HG02623 (cell line): ENCODE measurements around the gene HMGB4.

Experiments used
- ATAC-seq: cut with Tn5 transposase; IDR thresholded peaks from one replicate; pipeline ENCODE4 v1.9.1; 2021; ENCODE audit warnings: moderate library complexity; ENCODE audit not compliant: unreplicated experiment

The HMGB4 gene, protein sequence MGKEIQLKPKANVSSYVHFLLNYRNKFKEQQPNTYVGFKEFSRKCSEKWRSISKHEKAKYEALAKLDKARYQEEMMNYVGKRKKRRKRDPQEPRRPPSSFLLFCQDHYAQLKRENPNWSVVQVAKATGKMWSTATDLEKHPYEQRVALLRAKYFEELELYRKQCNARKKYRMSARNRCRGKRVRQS

DNA sequence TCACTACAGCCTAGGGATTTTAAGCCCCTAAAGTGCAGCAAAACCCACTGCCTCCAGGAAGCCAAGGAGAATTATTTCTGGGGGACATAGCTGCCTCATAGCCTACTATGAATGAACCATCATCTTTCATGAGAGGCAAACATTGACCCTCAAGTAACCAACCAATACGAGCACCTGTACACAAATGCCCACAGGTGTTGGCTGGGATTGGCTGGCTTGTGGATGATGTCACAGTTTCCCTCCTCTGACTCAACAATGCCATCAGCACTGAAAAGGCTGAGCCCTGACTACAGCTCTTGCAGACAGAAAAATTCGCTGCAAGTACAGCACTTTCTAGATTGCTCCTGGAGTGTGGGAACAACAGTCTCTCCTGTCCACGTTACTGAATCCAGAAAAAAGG lies at the start of gene HMGB4:
TSS of gene HMGB4 (plus strand) at position 301 of the 400 bp plus-strand sequence. CDS start 113 bp downstream, outside the sequence.
- no peak for ATAC-seq

DNA sequence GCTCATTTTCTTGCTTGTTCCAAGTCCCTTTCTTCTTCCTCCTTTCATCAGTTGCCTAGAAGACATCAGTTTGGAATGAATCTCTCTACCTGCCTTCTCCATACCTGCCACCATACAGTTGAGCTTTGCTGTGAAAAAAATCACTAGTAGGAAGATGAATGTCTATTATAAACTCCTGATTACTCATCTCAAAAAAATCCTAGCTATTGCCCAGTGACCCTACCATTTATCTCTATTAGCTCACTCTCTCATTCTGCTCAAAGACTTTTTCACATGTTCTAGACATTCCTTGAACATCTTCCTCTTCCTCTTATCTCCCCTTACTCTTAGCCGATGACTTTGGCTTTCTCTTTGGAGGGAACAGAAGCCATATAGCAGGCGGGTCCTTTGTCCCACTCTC lies 49.7 kb upstream of the HMGB4 start:
- no peak for ATAC-seq

DNA sequence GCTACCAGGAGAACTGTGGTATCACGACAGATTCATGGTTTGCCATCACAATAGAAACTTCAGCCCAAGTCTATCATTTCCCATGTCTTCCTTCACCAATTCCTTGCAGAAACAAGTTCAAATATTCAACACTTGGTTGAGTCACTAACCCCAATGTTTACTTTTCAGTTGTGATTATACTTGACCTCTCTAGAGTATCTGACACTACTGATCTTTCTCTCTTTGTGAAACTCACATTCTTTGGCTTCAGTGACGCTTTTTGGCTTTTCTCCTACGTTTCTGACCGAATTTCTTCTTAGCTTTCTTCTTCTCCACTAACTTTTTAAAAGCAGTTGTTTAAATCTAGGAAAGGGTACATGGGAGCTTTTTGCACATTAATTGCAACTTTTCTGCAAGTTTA lies 48.8 kb upstream of the HMGB4 start:
- ATAC-seq, result no peak

DNA sequence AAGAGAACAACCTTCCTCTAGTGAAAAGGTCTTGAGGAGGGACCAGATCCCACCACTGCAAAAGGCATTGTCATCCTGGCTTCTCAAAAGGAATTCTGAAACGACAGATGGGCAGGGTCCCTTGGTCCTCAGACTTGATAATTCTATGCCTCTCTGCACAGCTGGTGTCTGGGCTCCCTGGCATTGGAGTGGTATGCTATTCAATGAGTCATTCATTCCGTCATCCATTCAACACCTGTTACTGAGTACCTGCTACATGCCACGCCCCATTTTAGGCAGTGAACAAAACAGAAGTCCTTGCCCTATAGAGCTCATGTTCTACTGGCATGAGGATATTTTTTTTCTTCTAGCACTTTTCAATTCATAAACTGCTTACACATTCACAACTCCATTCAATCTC lies 45.8 kb upstream of the HMGB4 start:
- no peak for ATAC-seq

DNA sequence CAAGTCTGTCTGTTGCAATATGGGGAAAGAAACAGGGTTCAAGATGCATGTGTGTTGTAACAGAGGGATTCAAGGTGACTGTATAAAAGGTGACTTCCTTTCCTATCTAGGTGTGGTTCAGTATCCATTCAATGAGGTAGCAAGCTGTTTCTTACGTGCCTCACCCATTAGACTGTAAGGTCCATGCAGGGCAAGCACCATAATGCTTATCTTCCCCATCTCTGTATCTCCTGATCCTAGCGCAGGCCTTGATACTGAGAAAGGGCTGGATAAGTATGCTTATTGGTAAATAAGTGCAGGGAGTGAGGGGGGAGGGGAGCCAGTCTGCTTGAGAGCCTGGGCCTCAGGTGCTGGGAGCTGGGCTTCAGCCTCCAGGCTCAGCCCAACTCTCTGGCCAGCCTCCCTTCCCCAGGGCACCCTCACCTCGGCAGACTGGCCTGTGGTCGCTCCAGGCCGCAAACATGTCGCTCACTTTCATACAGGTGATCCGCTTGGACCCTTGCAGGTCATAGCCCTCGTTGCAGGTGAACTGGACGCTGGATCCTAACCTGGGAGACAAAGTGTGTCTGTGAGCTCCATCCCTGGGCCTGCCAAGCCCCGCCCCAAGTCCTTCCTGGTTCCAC lies 44.5 kb upstream of the HMGB4 start:
- ATAC-seq, result no peak

DNA sequence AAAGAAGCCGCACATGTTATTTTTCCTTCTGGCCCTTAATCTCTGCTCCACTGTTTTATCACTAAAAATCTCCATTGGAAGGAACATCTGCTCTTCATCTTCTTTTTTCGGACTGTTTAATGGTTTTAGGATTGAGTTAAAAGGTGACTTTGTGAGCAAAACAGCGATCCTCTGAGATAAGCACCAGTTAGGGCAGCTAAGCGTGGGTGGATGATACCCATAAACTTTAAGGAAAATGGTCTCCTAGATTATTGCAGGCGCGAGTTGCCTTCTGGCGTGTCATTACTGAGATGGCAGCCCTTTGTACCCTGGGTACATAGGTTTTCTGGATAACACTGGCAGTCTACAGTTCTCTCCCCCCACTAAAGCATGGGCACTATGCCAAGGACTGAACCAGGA lies 44.0 kb upstream of the HMGB4 start:
- ATAC-seq, result no peak

DNA sequence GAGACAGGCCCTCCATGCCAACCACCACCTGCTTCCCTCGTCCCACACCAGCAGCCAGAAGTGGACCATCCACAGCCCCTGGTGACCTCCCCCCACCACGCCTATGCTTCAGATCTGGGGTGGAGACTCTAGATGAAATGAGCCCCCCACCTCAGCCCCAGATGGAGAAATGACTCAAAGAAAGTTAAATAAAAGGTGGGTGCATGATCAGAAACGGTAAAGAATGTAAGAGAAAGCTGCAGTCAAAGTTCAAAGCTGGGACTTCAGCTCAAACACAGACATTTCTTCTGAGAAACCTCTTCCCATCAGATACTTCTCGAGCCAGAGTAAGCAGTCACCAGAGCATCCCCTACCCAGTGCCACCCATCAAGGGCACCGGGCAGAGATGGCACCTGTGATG lies 43.1 kb upstream of the HMGB4 start:
- no peak for ATAC-seq

DNA sequence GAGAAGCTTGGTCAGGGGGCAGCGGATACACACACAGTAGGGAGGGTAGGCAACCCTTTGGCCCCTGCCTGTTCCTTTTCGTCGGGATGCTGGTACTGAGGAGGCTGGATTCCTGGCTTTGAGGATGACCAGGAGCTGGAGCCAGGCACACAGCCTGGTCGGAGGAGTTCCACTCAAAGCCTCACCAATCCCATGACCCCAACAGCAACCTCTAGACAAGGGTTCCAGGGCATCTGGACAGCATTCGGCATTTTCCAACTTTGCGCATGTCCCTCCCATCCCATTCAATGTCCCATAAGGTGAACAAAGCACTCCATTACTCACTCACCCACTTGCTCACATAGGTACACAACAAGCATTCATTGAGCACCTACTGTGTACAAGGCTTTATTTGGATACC lies 42.6 kb upstream of the HMGB4 start:
- ATAC-seq, result no peak

DNA sequence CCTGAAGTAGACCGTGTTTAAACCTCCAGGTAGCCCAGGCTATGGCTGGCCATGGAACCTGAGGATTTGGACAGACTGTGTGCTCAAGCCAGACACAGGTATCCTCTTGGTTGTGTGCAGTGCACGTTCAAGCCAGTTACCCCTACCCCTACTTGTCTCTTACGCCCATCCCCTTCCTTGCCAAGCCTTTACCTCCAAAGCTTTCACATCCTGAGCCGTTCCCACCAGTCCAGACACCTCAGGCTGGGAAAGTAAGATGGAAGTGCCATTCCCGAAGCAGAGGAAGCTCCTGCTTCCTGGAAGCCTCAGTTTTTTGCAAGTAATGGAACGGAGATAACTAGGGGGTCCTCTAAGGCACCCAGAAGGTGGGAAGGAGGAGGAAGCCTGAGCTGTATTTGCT lies 41.5 kb upstream of the HMGB4 start:
- ATAC-seq, result no peak

DNA sequence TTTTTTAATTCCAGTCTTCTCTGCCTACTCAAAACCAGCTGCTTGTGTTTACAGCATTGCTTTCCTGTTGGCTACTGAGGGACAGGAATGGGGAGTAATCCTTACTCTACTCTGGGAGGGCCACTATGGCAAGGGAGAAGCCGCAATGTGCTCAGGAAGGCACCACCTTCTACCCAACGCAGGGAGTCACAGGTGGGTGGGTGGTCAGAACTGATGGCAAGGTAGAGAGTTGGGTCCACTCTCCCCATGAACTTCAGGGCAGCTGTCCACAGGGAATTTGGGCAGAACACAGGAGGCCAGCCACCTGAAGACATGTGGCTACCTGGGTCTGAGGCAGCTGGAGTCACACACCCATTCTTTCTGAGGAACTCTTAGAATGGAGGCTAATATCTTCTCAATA lies 40.5 kb upstream of the HMGB4 start:
- no peak for ATAC-seq

DNA sequence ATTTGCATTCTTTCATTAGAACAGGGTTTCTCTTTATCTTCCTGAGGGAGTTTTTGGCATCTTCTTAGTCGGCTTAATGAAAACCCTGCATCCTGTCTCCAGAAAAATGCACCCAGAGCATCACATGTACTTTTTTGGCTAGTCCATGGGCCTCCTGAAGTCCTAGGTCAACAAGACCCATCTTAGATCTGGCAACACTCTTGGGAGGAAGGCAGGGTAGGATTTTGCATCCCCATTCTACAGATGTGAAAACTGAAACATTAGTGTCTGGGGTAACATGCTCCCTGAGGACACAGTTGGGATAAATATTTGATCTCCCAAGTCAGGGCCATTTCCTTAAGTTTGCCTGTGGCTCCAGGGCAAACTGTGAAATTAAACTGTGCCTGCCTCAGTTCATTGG lies 40.0 kb upstream of the HMGB4 start:
- no peak for ATAC-seq

DNA sequence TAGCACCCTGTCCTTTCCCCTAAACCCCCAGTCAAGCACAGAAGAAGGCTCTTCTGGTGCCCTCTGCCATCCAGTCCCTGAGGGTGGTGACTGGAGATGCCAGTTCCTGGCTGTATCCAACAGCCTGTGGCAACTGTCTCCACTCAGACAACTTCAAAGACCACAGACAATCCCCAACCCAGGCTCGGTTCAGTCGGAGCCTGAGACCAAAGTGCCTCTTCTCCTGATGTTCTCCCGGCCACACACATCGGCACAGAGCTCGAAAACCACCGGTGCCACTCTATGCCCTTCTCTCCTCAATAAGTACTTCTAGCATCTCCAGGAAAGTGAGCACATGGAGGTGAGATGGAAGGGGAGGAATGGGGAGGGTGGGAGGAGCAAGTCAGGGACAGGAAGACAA lies 39.6 kb upstream of the HMGB4 start:
- ATAC-seq, result no peak

DNA sequence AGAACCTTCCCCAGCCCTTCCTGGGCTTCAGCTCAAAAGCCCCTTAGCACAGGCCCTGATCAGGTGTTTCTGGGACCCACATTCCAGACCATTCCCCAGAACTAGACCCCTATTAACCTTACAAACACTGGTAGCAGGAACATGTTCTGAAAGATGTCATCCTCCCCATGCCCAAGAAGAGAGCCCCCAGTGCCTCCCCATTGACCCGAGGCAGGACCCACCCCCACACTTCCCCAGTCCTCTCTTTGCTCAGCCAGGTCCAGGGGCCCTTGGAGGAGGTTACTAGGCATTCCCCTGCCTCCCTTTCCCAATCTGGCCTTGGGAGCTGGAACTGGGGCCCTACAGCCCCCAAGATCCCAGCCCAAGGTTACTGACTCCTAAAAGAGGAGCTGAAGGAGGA lies 38.9 kb upstream of the HMGB4 start:
- ATAC-seq, result no peak

DNA sequence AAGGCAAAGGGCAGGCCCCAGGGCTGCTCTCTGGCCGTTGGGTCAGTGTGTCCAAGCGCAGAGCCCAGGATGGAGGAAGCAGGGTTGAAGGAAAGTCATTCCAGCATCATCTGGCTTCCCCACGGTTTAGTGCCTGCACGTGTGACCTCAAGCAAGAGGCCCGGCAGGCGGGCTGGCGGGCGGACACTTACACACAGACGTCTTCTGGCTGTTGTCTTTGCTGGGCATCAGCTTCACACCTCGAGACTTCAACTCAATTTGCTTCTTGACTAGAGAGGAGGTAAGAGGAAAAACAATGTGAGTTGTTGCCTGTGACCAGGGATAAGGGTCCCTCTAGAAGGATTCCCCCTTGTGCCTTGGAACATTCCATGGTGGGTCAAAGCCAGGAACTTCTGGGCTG lies 38.4 kb upstream of the HMGB4 start:
- no peak for ATAC-seq

DNA sequence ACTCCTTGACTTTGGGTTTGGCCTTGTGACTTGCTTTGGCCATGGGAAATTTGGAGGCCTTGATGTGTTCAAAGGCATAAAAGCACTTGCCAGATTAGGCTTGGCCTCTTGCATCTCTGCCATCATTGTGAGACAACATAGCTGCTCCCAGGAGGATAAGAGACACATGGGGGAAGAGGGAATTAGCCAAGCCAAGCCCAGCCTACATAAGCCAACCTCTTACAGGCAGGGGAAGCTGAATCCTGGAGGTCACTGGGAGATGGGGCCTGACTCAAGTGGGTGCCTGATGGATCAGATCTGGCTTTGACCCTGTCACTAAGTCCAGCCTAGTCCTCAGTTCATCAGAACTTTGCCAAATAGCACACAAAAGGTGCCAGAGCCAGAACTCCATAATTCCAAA lies 37.6 kb upstream of the HMGB4 start:
- ATAC-seq, result no peak

DNA sequence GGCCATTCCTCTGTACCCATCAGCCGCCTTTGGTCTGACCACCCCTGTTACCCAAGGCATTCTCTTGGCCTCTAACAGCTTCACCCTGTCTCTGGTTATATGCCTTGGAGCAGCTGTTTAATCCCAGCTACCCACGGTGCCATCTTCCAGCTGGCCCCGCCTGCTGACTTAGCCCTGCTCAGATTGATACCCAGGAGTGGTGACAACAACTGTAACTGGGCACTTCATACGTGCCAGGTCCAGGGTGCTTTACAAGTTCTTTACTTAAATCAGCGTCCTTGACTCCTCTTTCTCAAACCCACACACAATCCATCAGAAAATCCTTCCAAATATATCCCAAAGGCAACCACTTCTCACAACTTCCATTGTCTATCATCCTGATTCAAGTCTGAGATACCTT lies 37.2 kb upstream of the HMGB4 start:
- ATAC-seq, result no peak

DNA sequence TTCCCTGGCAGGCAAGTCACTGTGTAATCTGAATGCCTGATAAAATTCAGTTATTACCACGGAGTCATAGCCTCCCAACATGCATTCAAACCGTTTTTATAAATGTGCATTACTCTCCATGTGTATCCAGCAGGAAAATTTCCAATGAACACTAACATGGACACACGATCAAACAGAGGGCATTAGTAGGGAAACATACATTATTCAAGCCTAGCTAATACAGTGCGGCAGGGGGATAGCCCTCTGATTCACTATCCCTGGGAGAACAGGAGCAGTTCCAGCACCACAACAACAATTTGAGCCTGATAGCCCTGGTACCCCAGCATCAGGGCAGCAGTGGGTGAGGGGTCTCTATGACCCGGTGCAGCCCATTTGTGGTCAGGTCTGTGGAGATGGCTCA lies 35.8 kb upstream of the HMGB4 start:
- no peak for ATAC-seq

DNA sequence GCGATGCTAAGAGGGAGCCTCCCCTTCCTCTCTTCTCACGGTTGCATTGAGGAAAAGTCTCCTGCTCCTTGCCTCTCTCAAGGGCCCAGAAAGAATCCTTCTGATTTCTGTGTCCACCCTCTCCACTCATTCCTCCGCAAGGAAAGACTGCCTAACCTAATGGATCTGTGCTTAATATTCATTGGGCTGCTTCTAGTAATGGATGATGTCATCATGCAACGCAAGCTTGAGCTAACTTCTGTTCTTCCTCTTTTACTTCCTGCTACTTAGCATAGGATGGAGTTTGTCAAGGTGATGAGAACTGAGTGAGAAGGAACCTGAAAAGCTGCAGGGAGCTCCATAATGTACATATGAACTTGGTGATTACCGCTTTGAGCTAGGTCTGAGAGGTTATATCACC lies 35.2 kb upstream of the HMGB4 start:
- no peak for ATAC-seq

DNA sequence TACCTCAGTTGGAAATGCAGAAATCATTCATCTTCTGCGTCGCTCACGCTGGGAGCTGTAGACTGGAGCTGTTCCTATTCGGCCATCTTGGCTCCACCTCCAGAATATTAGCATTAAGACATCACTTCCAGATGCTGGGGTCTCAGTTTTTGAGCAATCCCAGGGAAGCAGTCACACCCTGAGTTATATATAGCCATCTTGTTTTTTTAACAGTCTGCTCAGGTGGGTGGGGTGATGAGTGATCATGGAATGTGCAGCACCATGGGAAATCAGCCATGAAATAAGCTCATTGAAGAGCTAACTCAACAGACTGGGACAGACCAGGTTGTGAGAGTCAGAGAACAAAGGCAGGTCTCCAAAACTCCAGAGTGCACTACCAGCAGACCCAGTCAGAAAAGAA lies 27.0 kb upstream of the HMGB4 start:
- no peak for ATAC-seq

DNA sequence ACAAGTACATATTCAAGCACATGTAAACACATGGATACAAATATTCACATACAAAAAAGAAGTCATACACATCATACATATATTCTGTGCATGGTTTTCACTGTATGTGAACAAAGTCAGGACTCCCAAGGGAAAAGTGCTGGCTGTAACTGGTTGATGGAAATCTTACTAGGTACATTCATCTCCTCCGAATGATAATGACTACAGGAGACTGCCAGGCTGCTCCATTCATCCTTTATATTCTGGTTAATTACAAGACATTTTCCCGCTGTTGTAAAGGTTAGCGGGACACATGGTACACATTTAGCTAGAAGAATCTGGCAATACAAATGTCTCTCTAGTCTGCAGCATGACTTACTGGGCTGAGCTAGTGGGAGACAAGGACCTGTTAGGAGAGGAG lies 26.2 kb upstream of the HMGB4 start:
- ATAC-seq, result no peak

DNA sequence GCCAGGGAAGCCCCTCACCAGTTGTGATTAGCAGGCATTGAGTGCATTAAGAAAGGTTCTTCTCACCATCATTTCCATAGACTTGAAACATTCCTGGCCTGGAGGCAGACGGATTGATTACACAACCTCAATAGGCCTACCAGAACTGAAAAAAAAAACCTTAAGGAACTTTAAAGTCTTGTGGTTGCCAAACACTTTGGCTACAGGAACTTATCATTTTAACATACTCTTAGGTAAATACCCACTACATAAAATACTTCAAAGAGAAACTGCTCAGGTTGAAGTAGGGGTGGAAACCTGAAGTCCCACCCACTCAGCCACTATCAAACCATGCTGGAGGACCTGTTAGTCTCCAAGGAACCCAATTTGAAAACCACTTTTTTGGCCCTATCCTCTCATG lies 22.4 kb upstream of the HMGB4 start:
- ATAC-seq, result no peak

DNA sequence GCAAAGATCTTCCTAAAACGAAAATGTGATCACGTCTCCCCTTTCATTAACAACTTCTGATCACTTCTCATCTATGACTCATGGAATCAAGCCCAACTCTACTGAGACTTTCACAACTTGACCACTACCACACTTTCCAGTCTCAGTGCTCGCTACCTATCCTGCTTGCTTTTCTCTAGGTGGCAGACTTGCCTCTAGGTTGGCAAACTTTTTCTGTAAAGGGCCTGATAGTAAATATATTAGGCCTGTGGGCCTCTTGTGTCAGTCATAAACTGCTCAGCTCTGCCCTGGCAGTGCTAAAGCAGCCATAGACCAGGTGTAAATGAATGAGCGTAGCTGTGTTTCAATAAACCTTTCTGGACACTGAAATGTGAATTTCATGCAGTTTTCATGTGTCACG lies 21.5 kb upstream of the HMGB4 start:
- no peak for ATAC-seq

DNA sequence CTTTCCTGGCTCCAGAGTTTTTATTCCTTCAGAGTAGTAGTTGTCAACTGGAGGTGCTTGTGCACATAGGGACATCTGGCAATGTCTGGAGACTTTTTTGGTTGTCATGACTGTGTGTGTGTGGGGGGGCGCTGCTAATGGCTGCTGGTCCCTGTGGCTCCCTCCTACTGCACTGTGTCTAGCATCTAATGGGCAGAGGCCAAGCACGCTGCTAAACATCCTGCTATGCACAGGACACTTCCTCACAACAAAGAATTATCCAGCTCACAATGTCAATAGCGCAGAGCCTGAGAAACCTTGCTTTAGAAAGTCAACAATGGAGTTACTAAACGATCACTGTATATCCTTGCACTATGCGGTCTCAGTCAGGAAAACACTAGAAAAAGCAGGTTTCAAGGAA lies 19.7 kb upstream of the HMGB4 start:
- ATAC-seq, result no peak
